Right lobe of liver (tissue), 6 donors: ENCODE measurements around the gene RAX. TPM values are rescaled to one million over a fixed set of nuclear protein-coding genes. Genes with fewer than 3 reads are reported as not detected.

Source experiments
- ATAC-seq, 4 donors: fragments of 200-7000 bp; cut with Tn5 transposase; one replicate each; pipeline ENCODE4 v1.9.1; 2020; ENCODE audit warnings: mild to moderate bottlenecking in 4 of 4, moderate library complexity in 4 of 4
- DNase-seq, 3 donors: peaks; one replicate each; pipeline ENCODE4 v3.0.0-alpha.2; 2020
- H3K27ac ChIP-seq, 3 donors: fragments of 200-600 bp; one replicate each; pipeline ENCODE4 v1.8.0; 2022
- H3K27me3 ChIP-seq, 2 donors: fragments of 200-600 bp; one replicate each; pipeline ENCODE4 v1.8.0; 2022
- H3K36me3 ChIP-seq, 4 donors: fragments of 200-600 bp; sonication (generic) in 1 of 4; one replicate each; pipeline versions ENCODE4 v1.5.1 to v1.8.0; 2017 to 2022; ENCODE audit warnings: control low read depth in 1 of 4
- H3K4me1 ChIP-seq, 4 donors: fragments of 200-600 bp; sonication (generic) in 1 of 4; one replicate each; pipeline versions ENCODE4 v1.5.1 to v1.8.0; 2017 to 2022; ENCODE audit warnings: control low read depth in 1 of 4
- H3K4me3 ChIP-seq, 3 donors: fragments of 200-600 bp; one replicate each; pipeline ENCODE4 v1.8.0; 2022
- H3K9me3 ChIP-seq, 4 donors: fragments of 200-600 bp; sonication (generic) in 1 of 4; one replicate each; pipeline versions ENCODE4 v1.5.1 to v1.8.0; 2017 to 2022; ENCODE audit warnings: control low read depth in 1 of 4
- POLR2A ChIP-seq: fragments of 450-650 bp; IDR thresholded peaks from one replicate; pipeline ENCODE4 v1.6.1; 2017; ENCODE audit warnings: antibody characterized with exemption, mild to moderate bottlenecking
- WGBS: methylation state at CpG from one replicate; pipeline ENCODE4 v1.1.6; 2018; ENCODE audit warnings: low coverage, low lambda C conversion rate; ENCODE audit not compliant: insufficient coverage; ENCODE audit errors: missing lambda C conversion rate; 5-methylcytosine and 5-hydroxymethylcytosine counted together
- intact Hi-C, 2 donors: fragments of 100-400 bp; cut with DNase I; formaldehyde crosslinking; loops; one replicate each; pipeline versions ENCODE4 v1.11.2 to v1.14.1; 2022
- long read RNA-seq: library from polyadenylated mRNA; unstranded; transcript quantifications from one replicate; pipeline ENCODE4 v2.0.0, GENCODE V29; 2019
- total RNA-seq, 6 experiments: library from RNA; depleted of rRNA in 2 of 6; stranded (reverse); fragments of >200 nt in 2 of 6; fragmentation: NEBNext Ultra II Directional in 3 of 6; extraction: Animal tissue kit (Norgen Biotek cat#: 25700) in 3 of 6; gene quantifications; one replicate each; pipeline versions ENCODE4 v1.1.0 to v1.2.4, GENCODE V29; 2016 to 2023
- TF ChIP-seq, protein P1 (sequence below), 4 donors: fragments of 200-600 bp in 3 of 4; fragments of 450-650 bp in 1 of 4; IDR thresholded peaks; one replicate each; pipeline versions ENCODE4 v1.5.1 to v1.8.0; 2016 to 2022; ENCODE audit warnings: antibody characterized with exemption in 4 of 4, mild to moderate bottlenecking in 2 of 4
- donor health status: DM: no; HTN: yes; CAD: no.
- donor health status: DM: no; HTN: no; CAD: no.
- donor health status: DM: no; HTN: no; CAD: no.
- donor health status: DM: no; HTN: yes; CAD: no.
- donor health status: DM: no; HTN: yes; CAD: no.

RAX gene
- total RNA-seq: not detected
- long read RNA-seq: 0 reads

DNA sequence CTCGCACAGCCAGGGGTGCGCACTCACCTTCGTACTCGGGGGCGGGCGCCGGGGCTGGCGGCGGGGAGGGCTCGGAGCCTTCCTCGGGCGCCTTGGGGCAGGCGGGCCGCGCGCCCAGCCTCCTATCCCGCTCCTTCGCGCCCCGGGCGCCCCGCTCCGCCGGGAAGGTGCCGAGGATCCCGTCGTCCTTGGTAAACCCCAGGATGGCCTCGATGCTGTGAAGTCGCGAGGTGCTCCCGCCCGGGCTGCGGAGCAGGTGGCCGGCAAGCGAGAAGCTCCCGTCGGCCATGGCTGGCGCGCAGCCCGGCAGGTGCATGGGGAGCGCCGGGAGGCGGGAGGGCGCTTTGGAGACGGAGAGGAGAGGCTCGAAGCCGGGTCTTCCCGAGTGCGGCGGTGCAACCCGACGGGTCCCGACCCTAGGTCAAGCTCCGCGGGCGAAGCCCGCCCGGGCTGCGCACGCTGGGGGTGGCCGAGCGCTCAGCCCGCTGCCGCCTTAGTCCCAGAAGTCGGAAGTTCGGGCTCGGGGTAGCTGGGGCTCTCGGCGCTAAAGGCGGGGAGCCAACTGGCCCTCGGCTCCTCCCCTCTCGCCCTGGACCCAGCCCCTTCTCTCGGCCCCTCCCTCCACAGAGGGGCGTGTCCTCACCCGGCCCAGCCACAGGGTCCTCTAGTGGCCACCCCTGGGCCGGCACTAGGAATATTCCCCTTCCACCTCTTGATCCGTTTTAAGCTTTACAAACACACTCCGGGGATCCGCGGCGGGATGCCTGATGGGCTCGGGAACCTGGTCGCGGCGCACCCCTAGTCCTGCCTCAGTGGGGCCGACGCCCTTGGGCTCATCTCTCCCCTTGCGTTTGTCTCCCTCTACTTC is at the start of gene RAX:
TSS of gene RAX (minus strand) at position 564 of the 868 bp plus-strand sequence. CDS start at position 316, 248 bp downstream.
- no peaks in the 10 kb centered on the region for H3K9me3 ChIP-seq
- TF ChIP-seq POLR2A: no peak
- TF ChIP-seq, protein P1, sequence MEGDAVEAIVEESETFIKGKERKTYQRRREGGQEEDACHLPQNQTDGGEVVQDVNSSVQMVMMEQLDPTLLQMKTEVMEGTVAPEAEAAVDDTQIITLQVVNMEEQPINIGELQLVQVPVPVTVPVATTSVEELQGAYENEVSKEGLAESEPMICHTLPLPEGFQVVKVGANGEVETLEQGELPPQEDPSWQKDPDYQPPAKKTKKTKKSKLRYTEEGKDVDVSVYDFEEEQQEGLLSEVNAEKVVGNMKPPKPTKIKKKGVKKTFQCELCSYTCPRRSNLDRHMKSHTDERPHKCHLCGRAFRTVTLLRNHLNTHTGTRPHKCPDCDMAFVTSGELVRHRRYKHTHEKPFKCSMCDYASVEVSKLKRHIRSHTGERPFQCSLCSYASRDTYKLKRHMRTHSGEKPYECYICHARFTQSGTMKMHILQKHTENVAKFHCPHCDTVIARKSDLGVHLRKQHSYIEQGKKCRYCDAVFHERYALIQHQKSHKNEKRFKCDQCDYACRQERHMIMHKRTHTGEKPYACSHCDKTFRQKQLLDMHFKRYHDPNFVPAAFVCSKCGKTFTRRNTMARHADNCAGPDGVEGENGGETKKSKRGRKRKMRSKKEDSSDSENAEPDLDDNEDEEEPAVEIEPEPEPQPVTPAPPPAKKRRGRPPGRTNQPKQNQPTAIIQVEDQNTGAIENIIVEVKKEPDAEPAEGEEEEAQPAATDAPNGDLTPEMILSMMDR (IDR thresholded peaks at IDR 0.05): peak in 1 of 4 donors; percentile 4
- ATAC-seq (peak; percentile 54 to 79 (median 60)), DNase-seq (peak in 1 of 3 donors; percentile 30)
- H3K4me3 ChIP-seq: peak within 1 kb of the TSS in 2 of 3 donors; percentile 9 to 26
- intact Hi-C loops: no loop called here
- 8% methylated on average over 12 of the region's 88 CpGs for WGBS
- H3K27ac ChIP-seq: no peak within 1 kb of the TSS
- H3K36me3 ChIP-seq: no peaks in the 10 kb centered on the region
- H3K27me3 ChIP-seq: peaks cover 12 to 58% of the 10 kb centered on the region in 2 donors
- H3K4me1 ChIP-seq: peaks cover 0 to 20% (median 2%) of the 10 kb centered on the region in 4 donors

DNA sequence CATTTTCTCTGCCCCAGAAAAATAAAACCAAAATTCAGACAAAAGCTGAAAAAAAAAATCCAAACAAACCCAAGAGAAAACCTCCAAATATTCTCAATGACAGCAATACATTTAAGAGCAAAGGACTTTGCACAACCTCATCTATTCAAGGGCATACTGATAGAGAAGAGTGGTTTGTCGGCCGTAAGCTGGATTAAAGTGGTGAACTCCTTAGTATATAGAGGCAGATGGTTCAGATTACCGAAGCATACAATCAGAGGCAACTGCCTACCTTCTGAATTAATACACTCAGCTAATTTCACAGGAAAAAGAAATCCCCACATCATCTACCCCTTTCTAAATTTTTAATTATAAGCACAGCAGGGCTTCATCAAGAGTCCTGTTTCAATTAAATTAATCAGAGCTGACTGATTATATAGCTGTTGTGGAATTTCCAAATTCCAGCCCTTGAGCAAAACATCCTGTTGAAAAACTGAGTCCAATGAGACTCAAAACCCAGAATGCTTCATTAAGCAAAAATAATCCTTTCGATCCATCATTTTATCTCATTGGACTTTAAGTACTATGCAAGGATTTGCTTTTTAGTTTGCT is 45.3 kb upstream of the RAX start, which contains the start of gene CPLX4:
TSS of gene CPLX4 (minus strand) at position 190 of the 591 bp plus-strand sequence. CDS start at position 3, 187 bp downstream.
- ATAC-seq (no peak), DNase-seq (no peak)
- Histone ChIP-seq H3K27me3 (no peaks in the 10 kb centered on the region), H3K4me3 (no peak within 1 kb of the TSS), H3K4me1 (no peaks in the 10 kb centered on the region), H3K27ac (no peak within 1 kb of the TSS), H3K36me3 (no peaks in the 10 kb centered on the region), H3K9me3 (no peaks in the 10 kb centered on the region)
- TF ChIP-seq, protein P1 (IDR thresholded peaks at IDR 0.05): no peak
- no peak for TF ChIP-seq POLR2A
- 68% methylated on average over 4 of the region's 4 CpGs for WGBS
- intact Hi-C loops: no loop called here

DNA sequence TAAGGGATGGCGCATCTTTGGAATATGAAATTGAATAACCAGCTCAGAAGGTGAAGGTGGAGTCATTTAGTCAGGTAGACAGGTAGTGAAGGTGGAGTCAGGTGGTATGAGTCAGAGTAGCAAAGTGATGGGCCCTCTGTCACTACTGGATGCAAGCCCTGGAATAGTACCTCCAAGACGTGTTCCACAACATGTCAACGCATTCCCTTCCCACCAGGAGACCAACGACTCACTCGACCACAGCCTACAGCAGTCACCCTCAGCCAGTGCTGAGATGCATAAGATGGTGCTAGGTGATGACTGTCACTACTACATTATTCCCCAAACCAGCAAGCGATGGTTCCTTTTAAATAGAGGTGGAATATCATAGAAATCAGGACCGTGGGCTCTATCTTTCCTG is 38.4 kb upstream of the RAX start:
- WGBS: 76% methylated on average over 7 of the region's 7 CpGs
- H3K4me1 ChIP-seq: peaks cover 0 to 5% (median 2%) of the 10 kb centered on the region in 4 donors
- intact Hi-C loops: no loop called here
- H3K36me3 ChIP-seq: no peaks in the 10 kb centered on the region
- H3K27ac ChIP-seq: no peak overlapping the region
- no peak overlapping the region for H3K4me3 ChIP-seq
- TF ChIP-seq, protein P1 (IDR thresholded peaks at IDR 0.05): no peak
- no peak for TF ChIP-seq POLR2A
- no peaks in the 10 kb centered on the region for H3K27me3 ChIP-seq
- DNase-seq (no peak), ATAC-seq (no peak)
- H3K9me3 ChIP-seq: no peaks in the 10 kb centered on the region

DNA sequence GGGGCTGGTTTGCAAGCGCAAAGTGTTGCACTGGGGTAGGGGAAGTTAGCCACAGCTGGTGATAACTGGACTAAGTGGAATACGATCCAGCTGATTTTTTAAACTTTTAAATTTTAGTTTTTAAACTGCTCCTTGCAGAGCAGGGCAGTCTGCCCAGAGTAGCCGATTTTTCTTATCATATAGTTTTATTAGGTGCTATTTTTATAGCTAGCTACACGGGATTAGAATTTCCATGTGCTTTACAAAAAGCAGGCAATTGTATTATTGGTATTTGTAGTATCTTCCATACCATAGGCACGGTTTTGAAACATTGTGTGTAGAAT is 35.6 kb upstream of the RAX start:
- Histone ChIP-seq H3K27ac (no peak overlapping the region), H3K36me3 (no peaks in the 10 kb centered on the region), H3K4me3 (peak overlapping the region in 1 of 3 donors; percentile 5), H3K9me3 (no peaks in the 10 kb centered on the region), H3K4me1 (peaks cover 0 to 5% (median 2%) of the 10 kb centered on the region in 4 donors), H3K27me3 (no peaks in the 10 kb centered on the region)
- no peak for TF ChIP-seq POLR2A
- TF ChIP-seq, protein P1 (IDR thresholded peaks at IDR 0.05): no peak
- intact Hi-C loops: loop anchor here in 1 of 2 donors (10.0 kb wide), 1 partner anchor 86 kb away; no protein-coding TSS in a partner anchor
- no peak for ATAC-seq
- no peak for DNase-seq
- WGBS: 11% methylated on average over 5 of the region's 5 CpGs
